ENCODE results near the gene ELFN1. TPM values are rescaled to one million over a fixed set of nuclear protein-coding genes. Genes with fewer than 3 reads are reported as not detected.

ELFN1 gene
- total RNA-seq, 1 donor from 2014 or later: 1.4 TPM

DNA sequence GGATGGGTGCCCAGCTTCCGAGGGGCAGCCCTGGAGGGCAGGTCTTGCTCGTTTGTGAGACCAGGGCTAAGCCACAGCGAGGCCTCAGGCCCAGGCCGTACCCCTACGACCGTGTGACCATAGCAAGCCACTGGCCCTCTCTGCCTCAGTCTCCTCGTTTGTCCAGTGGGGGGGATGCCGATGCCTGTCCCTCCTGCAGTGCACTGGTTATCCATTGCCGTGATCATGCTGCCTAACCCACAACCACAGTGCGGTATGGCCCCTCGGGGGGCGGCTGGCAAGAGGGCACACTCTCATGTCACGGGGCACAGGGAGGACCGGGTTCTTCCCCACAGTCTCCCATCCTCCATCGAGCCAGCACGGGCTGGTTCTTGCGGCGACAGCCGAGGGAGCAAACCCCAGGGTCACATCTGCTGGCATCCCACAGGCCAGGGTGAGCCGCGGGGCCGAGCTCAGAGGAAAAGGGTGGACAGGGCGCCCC, 80.5 kb downstream of the ELFN1 start:
- H3K4me3 ChIP-seq: no peak overlapping the region
- TF ChIP-seq, protein P1, sequence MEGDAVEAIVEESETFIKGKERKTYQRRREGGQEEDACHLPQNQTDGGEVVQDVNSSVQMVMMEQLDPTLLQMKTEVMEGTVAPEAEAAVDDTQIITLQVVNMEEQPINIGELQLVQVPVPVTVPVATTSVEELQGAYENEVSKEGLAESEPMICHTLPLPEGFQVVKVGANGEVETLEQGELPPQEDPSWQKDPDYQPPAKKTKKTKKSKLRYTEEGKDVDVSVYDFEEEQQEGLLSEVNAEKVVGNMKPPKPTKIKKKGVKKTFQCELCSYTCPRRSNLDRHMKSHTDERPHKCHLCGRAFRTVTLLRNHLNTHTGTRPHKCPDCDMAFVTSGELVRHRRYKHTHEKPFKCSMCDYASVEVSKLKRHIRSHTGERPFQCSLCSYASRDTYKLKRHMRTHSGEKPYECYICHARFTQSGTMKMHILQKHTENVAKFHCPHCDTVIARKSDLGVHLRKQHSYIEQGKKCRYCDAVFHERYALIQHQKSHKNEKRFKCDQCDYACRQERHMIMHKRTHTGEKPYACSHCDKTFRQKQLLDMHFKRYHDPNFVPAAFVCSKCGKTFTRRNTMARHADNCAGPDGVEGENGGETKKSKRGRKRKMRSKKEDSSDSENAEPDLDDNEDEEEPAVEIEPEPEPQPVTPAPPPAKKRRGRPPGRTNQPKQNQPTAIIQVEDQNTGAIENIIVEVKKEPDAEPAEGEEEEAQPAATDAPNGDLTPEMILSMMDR (IDR thresholded peaks at IDR 0.05): no peak
- no peaks in the 10 kb centered on the region for H3K9me3 ChIP-seq
- no peaks in the 10 kb centered on the region for H3K36me3 ChIP-seq
- ATAC-seq (no peak), DNase-seq (peak; percentile 37)
- no peak overlapping the region for H3K27ac ChIP-seq
- intact Hi-C loops (cut with DNase I): no loop called here
- H3K27me3 ChIP-seq (ENCODE audit: low read depth): peaks cover 27% of the 10 kb centered on the region
- no peaks in the 10 kb centered on the region for H3K4me1 ChIP-seq

DNA sequence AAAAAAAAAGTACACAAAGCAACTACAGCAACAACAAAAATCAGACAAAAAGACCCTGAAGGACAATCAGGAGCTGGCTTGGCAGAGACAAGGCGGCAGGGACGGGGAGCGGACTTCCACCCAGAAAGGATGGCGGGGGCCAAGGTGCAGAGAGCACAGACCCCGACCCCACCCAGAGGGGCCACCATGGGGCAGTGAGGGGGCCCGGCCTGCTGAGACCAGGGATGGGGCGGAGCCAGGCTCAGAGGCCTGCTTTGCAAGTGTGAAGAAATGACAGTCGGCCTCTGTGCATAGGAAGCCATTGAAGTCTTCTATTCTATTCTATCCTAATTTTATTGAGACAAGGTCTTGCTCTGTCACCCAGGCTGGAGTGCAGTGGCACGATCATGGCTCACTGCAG, 82.0 kb downstream of the ELFN1 start:
- TF ChIP-seq, protein P1 (IDR thresholded peaks at IDR 0.05): no peak
- H3K9me3 ChIP-seq: no peaks in the 10 kb centered on the region
- H3K4me1 ChIP-seq: no peaks in the 10 kb centered on the region
- no peak overlapping the region for H3K27ac ChIP-seq
- peaks cover 27% of the 10 kb centered on the region for H3K27me3 ChIP-seq (ENCODE audit: low read depth)
- no peaks in the 10 kb centered on the region for H3K36me3 ChIP-seq
- ATAC-seq: no peak
- intact Hi-C loops (cut with DNase I): no loop called here
- H3K4me3 ChIP-seq: no peak overlapping the region
- peak; percentile 35 for DNase-seq

DNA sequence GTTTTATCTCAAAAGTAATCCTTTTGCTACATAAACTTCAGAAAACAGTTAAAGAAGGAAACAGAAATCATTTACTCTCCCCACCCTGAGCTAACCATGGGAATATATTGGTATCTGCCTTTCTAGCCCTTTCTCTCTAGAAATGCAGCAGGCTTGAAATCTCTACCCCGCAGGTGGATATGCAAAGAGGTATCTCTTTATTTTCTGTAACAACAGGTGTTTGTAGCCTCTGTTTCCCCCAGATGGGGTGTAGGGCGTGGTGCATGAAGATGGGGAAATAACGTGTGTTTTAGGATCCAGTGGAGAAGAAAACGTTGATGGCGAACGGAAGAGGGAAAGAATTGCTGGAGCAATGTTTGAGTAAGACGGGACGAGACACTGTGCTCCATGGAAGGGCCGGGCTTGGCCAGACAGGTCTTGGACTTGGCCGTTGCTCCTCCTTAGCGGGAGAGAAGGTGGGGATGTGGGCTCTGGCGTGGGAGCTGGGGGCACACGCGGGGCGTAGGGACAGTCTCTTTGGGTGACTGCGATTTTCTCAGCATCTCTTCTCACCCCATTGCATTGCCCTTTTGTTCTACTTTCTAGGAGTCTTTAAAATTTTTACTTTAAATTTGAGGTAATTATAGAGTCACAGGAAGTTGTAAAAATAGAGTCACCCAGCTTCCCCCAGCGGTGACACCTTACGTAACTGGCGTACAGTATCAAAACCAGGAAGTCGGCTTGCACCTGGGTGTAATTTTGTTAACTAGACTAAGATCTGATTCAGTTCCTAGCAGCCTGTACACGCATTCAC, 82.9 kb downstream of the ELFN1 start:
- Histone ChIP-seq H3K36me3 (no peaks in the 10 kb centered on the region), H3K27ac (no peak overlapping the region), H3K4me1 (no peaks in the 10 kb centered on the region), H3K27me3 (ENCODE audit: low read depth) (peaks cover 27% of the 10 kb centered on the region), H3K4me3 (no peak overlapping the region), H3K9me3 (no peaks in the 10 kb centered on the region)
- no peak for DNase-seq
- ATAC-seq: no peak
- TF ChIP-seq, protein P1 (IDR thresholded peaks at IDR 0.05): no peak
- intact Hi-C loops (cut with DNase I): no loop called here

- TF ChIP-seq, protein P1 (IDR thresholded peaks at IDR 0.05): no peak
- no peaks in the 10 kb centered on the region for H3K4me1 ChIP-seq
- DNase-seq: no peak
- peaks cover 22% of the 10 kb centered on the region for H3K27me3 ChIP-seq (ENCODE audit: low read depth)
- no peak overlapping the region for H3K4me3 ChIP-seq
- intact Hi-C loops (cut with DNase I): no loop called here
- H3K9me3 ChIP-seq: no peaks in the 10 kb centered on the region
- no peaks in the 10 kb centered on the region for H3K36me3 ChIP-seq
- no peak for ATAC-seq
- no peak overlapping the region for H3K27ac ChIP-seq
Observed at GRCh38 chr7:1753564-1753867, 83.4 kb downstream of the ELFN1 start.

DNA sequence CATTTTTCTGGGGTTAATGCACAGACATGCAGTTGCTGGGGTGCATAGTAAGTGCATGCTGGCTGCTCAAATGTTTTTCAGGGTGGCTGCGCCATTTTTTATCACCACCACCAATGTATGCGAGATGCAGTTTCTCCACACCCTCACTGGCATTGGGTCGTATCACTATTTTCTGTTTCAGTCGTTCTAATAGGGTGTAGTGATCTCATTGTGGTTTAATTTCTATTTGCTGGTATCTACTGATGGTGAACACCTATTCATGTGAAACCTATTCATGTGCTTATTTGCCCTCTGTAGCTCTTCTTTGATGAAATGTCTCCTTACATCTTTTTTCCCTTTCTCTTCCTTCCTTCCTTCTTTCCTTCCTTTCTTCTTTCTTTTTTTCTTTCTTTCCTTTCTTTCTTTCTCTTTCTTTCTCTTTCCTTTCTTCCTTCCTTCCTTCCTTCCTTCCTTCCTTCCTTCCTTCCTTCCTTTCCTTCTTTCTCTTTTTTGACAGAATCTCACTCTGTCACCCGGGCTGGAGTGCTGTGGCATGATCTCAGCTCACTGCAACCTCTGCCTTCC, 84.3 kb downstream of the ELFN1 start:
- no peak for DNase-seq
- Histone ChIP-seq H3K4me3 (no peak overlapping the region), H3K9me3 (no peaks in the 10 kb centered on the region), H3K27ac (no peak overlapping the region), H3K4me1 (no peaks in the 10 kb centered on the region), H3K36me3 (no peaks in the 10 kb centered on the region), H3K27me3 (ENCODE audit: low read depth) (peaks cover 17% of the 10 kb centered on the region)
- intact Hi-C loops (cut with DNase I): no loop called here
- ATAC-seq: no peak
- TF ChIP-seq, protein P1 (IDR thresholded peaks at IDR 0.05): no peak

All from lower lobe of right lung (tissue), 2 donors.